OCI-LY7 (cell line): Measurements from ENCODE around the gene EEF1A1.

ENCODE experiments used
- CTCF ChIP-seq: fragments of 200-600 bp; sonication (generic); conservative IDR thresholded peaks from 2 replicates; pipeline ENCODE4 v1.5.1; 2014; ENCODE audit warnings: mild to moderate bottlenecking, antibody characterized with exemption, low read length, moderate library complexity, mixed read lengths
- EZH2phosphoT487 ChIP-seq: fragments of 200-600 bp; sonication (generic); IDR thresholded peaks from 2 replicates; pipeline ENCODE4 v1.6.1; 2018; ENCODE audit warnings: low read depth, borderline replicate concordance, mild to moderate bottlenecking, mixed run types, antibody characterized with exemption, low read length, moderate library complexity, mixed read lengths

- TF ChIP-seq CTCF = no peak
- TF ChIP-seq EZH2phosphoT487 = no peak
These were observed 36.4 kb downstream of the EEF1A1 start for GRCh38 chr6:73484438-73484837.
